Endothelial cell of umbilical vein (primary cell): ENCODE results near the gene CT47A1. TPM values are rescaled to one million over a fixed set of nuclear protein-coding genes. Genes with fewer than 3 reads are reported as not detected.
"Not testable (repeated sequence)": the region's sequence is repeated elsewhere in the genome, so short reads cannot be mapped to it uniquely, and the experiment has no call there.

Experiments used
- Bru-seq: library from RNA; stranded (reverse); fragments of 400-500 nt; gene quantifications from one replicate; lab custom pipeline; 2021; lab: Mats Ljungman, UMichigan
- BruChase-seq, 2 experiments: library from RNA; stranded (reverse); fragments of 400-500 nt; gene quantifications; one replicate each; lab custom pipeline; 2021; lab: Mats Ljungman, UMichigan
- BruUV-seq: library from RNA; stranded (reverse); fragments of 400-500 nt; replicated peaks from 2 replicates; lab custom pipeline; 2021; lab: Mats Ljungman, UMichigan
- CTCF ChIA-PET: fragments of 300-600, 350-600 bp; sonication (Branson Sonifier 250); formaldehyde crosslinking; loops from one replicate; lab custom pipeline; 2021; ENCODE audit warnings: antibody characterized with exemption, inconsistent platforms; lab: Charles Lee
- POLR2A ChIA-PET: fragments of 300-600, 350-600 bp; sonication (Branson Sonifier 250); formaldehyde crosslinking; loops from one replicate; lab custom pipeline; 2021; ENCODE audit warnings: antibody characterized with exemption, inconsistent platforms; lab: Charles Lee
- DNase-seq: peaks from one replicate; pipeline ENCODE4 v3.0.0-alpha.2; 2011; ENCODE audit warnings: low read depth, low spot score
- FAIRE-seq: peaks from 2 replicates; lab custom pipeline; 2011; peaks lifted over from hg19 to GRCh38; lab: Jason Lieb, UNC
- H2AFZ ChIP-seq: 2 replicates; pipeline ENCODE4 v1.6.0; 2012; ENCODE audit warnings: low read depth, low read length, control low read depth, inconsistent platforms
- H3K27ac ChIP-seq: 2 replicates; pipeline ENCODE4 v1.5.1; 2011; ENCODE audit warnings: low read depth, mild to moderate bottlenecking, control low read depth, low read length, moderate library complexity; ENCODE audit not compliant: insufficient read depth
- H3K27me3 ChIP-seq, 2 experiments: 2 replicates each; pipeline versions ENCODE4 v1.6.0 to v1.6.1; 2011; ENCODE audit warnings: low read length in 2 of 2, mixed read lengths in 1 of 2; ENCODE audit not compliant: control insufficient read depth in 2 of 2, insufficient read depth in 2 of 2
- H3K36me3 ChIP-seq, 2 experiments: 2 replicates in 1 of 2; 3 replicates in 1 of 2; pipeline ENCODE4 v1.5.1; 2011; ENCODE audit warnings: low read length in 2 of 2, mild to moderate bottlenecking in 1 of 2, moderate library complexity in 1 of 2; ENCODE audit not compliant: control insufficient read depth in 2 of 2, insufficient read depth in 2 of 2; ENCODE audit errors: extremely low read depth in 1 of 2
- H3K4me1 ChIP-seq: 3 replicates; pipeline ENCODE4 v1.5.1; 2011; ENCODE audit warnings: mild to moderate bottlenecking, low read length; ENCODE audit not compliant: control insufficient read depth, insufficient read depth; ENCODE audit errors: extremely low read depth
- H3K4me2 ChIP-seq: 2 replicates; pipeline ENCODE4 v1.6.1; 2011; ENCODE audit warnings: low read length, control low read depth, mixed read lengths; ENCODE audit not compliant: insufficient read depth
- H3K4me3 ChIP-seq, 3 experiments: fragments of 200-600 bp in 1 of 3; sonication (generic), shearing (Covaris generic) in 1 of 3; replicated peaks in 1 of 3; 2 replicates each; pipeline ENCODE4 v1.5.1; 2011 to 2016; ENCODE audit warnings: control low read depth in 3 of 3, low read length in 3 of 3, mild to moderate bottlenecking in 2 of 3, inconsistent platforms in 1 of 3, low read depth in 1 of 3, moderate library complexity in 1 of 3; ENCODE audit not compliant: insufficient read depth in 1 of 3
- H3K79me2 ChIP-seq: 2 replicates; pipeline ENCODE4 v1.6.0; 2012; ENCODE audit warnings: low read length, inconsistent platforms; ENCODE audit not compliant: control insufficient read depth, insufficient read depth
- H3K9ac ChIP-seq: replicated peaks from 2 replicates; pipeline ENCODE3; 2011; ENCODE audit warnings: low read length, control low read depth; ENCODE audit not compliant: insufficient read depth; ENCODE audit errors: extremely low read depth
- H3K9me1 ChIP-seq: replicated peaks from 3 replicates; pipeline ENCODE4 v1.6.0; 2011; ENCODE audit warnings: mild to moderate bottlenecking, low read length; ENCODE audit not compliant: control insufficient read depth, insufficient read depth; ENCODE audit errors: extremely low read depth
- H3K9me3 ChIP-seq: replicated peaks from 2 replicates; pipeline ENCODE4 v1.5.1; 2012; ENCODE audit warnings: low read length, inconsistent platforms; ENCODE audit not compliant: control insufficient read depth, insufficient read depth
- H4K20me1 ChIP-seq: replicated peaks from 2 replicates; pipeline ENCODE3; 2011; ENCODE audit warnings: mild to moderate bottlenecking, low read length; ENCODE audit not compliant: control insufficient read depth, insufficient read depth; ENCODE audit errors: extremely low read depth
- CTCF ChIP-seq, 2 donors: IDR thresholded peaks; 1 replicate in 1 of 2; 2 replicates in 1 of 2; pipeline ENCODE4 v1.5.1; 2011; ENCODE audit warnings: low read length in 2 of 2, mild to moderate bottlenecking in 2 of 2, moderate library complexity in 2 of 2, control low read depth in 1 of 2, inconsistent platforms in 1 of 2, low read depth in 1 of 2; ENCODE audit not compliant: insufficient read depth in 1 of 2; ENCODE audit errors: extremely low read depth in 1 of 2
- POLR2AphosphoS5 ChIP-seq: IDR thresholded peaks from 2 replicates; pipeline ENCODE4 v1.6.1; 2012; ENCODE audit warnings: low read depth, mild to moderate bottlenecking, control low read depth, low read length, moderate library complexity; ENCODE audit not compliant: insufficient read depth
- dilution Hi-C: fragments of 300-500 bp; cut with MboI; formaldehyde crosslinking; loops from one replicate; pipeline ENCODE4 v1.15.0; 2019; ENCODE audit warnings: low sequenced_read_pairs; ENCODE audit not compliant: extremely low pct_ligation_motif_present
- intact Hi-C: fragments of 100-400 bp; cut with micrococcal nuclease; formaldehyde crosslinking; loops from one replicate; pipeline ENCODE4 v1.10.0; 2022
- long read RNA-seq: library from polyadenylated mRNA; stranded (forward); transcript quantifications from one replicate; pipeline ENCODE4 v2.0.0, GENCODE V29; 2021
- polyA minus RNA-seq, 3 experiments: library from RNA; depleted of rRNA, polyadenylated mRNA; stranded (reverse); fragments of >200 nt; gene quantifications; 1 replicate in 1 of 3; 2 replicates in 2 of 3; pipeline ENCODE4 v1.2.3, GENCODE V29; 2011
- polyA plus RNA-seq, 4 experiments: library from polyadenylated mRNA; depleted of rRNA in 3 of 4; stranded (reverse) in 3 of 4; unstranded in 1 of 4; fragments of >200 nt; gene quantifications; 2 replicates each; pipeline versions ENCODE4 v1.2.1 to v1.2.3, GENCODE V29; 2011 to 2012; ENCODE audit warnings: missing spikeins in 1 of 4
- total RNA-seq: library from RNA; stranded (reverse); gene quantifications from 2 replicates; pipeline ENCODE4 v1.2.3, GENCODE V29; 2021

CT47A1 gene
- total RNA-seq, result not detected in 2 replicates
- polyA plus RNA-seq, result not detected in 2 replicates
- not detected in 2 replicates for polyA plus RNA-seq (2011; cell fraction: cytosol; rRNA removed)
- polyA plus RNA-seq (2011; cell fraction: nucleus; rRNA removed), result not detected in 2 replicates
- polyA plus RNA-seq (2012), result not detected in 2 replicates
- not detected in 2 replicates for polyA minus RNA-seq
- polyA minus RNA-seq (2011; cell fraction: cytosol; rRNA and poly(A)+ RNA removed), result not detected
- polyA minus RNA-seq (2011; cell fraction: nucleus; rRNA and poly(A)+ RNA removed), result not detected in 2 replicates
- not detected for Bru-seq, nascent RNA
- BruChase-seq, experiment 1, labeled RNA remaining after a 6-hour chase, result not detected
- not detected for BruChase-seq, experiment 2, labeled RNA remaining after a 2-hour chase
- long read RNA-seq, result 0 reads

- H3K9me1 ChIP-seq, H3K4me2 ChIP-seq, H3K9ac ChIP-seq, intact Hi-C loops, FAIRE-seq, H3K27me3 ChIP-seq, dilution Hi-C loops, DNase-seq, H3K4me3 ChIP-seq, H3K27ac ChIP-seq, H3K36me3 ChIP-seq, H4K20me1 ChIP-seq, H3K4me1 ChIP-seq, H3K79me2 ChIP-seq, CTCF ChIA-PET, BruUV-seq, H3K9me3 ChIP-seq, H2AFZ ChIP-seq, POLR2A ChIA-PET: not testable (repeated sequence)
Observed at GRCh38 chrX:120985660-120986059, at the start of gene CT47A1. Gene CT47A1 (minus strand): TSS chrX:120985760. CDS start chrX:120985529, 231 bp downstream.

GRCh38 chrX:121032531-121032930 is 47.0 kb upstream of the CT47A1 start:
- Histone ChIP-seq H3K27ac (no peak overlapping the region), H2AFZ (no peak overlapping the region), H4K20me1 (no peaks in the 10 kb centered on the region), H3K27me3 (no peaks in the 10 kb centered on the region), H3K9me3 (no peaks in the 10 kb centered on the region), H3K4me2 (no peak overlapping the region), H3K9me1 (no peaks in the 10 kb centered on the region), H3K9ac (no peak overlapping the region), H3K36me3 (no peaks in the 10 kb centered on the region), H3K79me2 (no peaks in the 10 kb centered on the region), H3K4me1 (no peaks in the 10 kb centered on the region), H3K4me3 (no peak overlapping the region)
- BruUV-seq, result no TSS peak
- dilution Hi-C loops (no loop called here), intact Hi-C loops (no loop called here)
- CTCF ChIA-PET, result no interaction called here
- DNase-seq, result no peak
- no peak for FAIRE-seq
- TF ChIP-seq POLR2AphosphoS5, result no peak
- no peak for TF ChIP-seq CTCF (IDR thresholded peaks at IDR 0.05; ENCODE audit: extremely low read depth in 1 of 2, insufficient read depth in 1 of 2, low read depth in 1 of 2, low read length in 2 of 2)
- POLR2A ChIA-PET, result no interaction called here
